Activated T-helper 1 cell treated with Interleukin-2 at 50 U/mL for 16 hours (primary cell): ENCODE data around the gene POLR3C.
"Not testable (repeated sequence)": the region's sequence is repeated elsewhere in the genome, so short reads cannot be mapped to it uniquely, and the experiment has no call there.

Experiments
- DNase-seq: peaks from one replicate; pipeline ENCODE4 v3.0.0-alpha.2; 2020; ENCODE audit warnings: low read depth

The POLR3C gene, protein sequence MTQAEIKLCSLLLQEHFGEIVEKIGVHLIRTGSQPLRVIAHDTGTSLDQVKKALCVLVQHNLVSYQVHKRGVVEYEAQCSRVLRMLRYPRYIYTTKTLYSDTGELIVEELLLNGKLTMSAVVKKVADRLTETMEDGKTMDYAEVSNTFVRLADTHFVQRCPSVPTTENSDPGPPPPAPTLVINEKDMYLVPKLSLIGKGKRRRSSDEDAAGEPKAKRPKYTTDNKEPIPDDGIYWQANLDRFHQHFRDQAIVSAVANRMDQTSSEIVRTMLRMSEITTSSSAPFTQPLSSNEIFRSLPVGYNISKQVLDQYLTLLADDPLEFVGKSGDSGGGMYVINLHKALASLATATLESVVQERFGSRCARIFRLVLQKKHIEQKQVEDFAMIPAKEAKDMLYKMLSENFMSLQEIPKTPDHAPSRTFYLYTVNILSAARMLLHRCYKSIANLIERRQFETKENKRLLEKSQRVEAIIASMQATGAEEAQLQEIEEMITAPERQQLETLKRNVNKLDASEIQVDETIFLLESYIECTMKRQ

DNA sequence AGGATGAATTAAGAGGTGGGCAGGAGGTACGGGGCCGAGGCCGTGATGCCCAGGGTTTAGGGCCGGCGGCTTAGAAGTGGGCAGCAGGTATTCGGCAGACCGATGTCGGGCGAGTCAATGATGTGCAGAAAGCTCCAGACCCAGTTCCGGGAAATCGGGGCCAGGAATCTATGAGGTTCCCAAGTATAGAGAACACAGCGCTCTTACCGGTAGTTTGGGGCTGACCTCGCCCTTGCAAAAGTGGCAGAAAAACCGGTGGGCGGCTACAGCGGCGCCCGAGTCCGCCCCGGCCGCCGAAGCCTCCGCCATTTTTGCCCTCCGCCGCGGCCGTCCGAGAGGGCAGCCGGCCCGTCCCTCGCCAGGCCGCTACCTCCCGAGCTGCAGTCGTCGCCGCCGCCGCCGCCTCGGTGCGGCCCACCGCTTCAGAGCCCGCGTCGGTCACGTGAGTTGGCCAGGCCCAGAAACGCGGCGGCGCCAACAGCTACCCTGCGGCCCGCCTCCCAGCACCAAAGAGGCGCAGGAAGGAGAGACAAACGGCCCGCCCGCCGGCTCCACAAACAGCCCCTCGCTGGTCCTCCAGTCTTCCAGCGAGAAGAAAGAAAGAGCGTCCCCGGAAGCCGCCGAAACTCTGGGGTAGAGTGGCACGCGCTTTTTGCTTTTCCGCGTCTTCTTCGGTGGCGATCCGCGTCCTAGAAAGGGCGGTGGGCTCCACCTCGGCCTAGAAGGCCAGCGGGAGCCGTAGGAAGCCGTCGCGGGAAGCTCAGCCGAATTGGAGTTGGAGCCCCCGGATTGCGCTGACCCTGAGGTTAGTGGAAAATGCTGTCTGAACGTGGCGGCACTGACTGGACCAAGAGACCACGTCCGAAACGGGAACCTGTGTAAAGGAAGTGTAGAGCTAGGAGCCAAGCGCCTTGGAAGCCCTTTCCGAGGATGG is at the start of gene POLR3C, which contains the start of gene RNF115:
TSS of gene POLR3C (plus strand) at position 636 of the 934 bp plus-strand sequence. CDS start 1,577 bp downstream, outside the sequence.
TSS of gene RNF115 (minus strand) at position 531 of the 934 bp plus-strand sequence. CDS start at position 309, 222 bp downstream.
- peak; percentile 83 for DNase-seq

DNA sequence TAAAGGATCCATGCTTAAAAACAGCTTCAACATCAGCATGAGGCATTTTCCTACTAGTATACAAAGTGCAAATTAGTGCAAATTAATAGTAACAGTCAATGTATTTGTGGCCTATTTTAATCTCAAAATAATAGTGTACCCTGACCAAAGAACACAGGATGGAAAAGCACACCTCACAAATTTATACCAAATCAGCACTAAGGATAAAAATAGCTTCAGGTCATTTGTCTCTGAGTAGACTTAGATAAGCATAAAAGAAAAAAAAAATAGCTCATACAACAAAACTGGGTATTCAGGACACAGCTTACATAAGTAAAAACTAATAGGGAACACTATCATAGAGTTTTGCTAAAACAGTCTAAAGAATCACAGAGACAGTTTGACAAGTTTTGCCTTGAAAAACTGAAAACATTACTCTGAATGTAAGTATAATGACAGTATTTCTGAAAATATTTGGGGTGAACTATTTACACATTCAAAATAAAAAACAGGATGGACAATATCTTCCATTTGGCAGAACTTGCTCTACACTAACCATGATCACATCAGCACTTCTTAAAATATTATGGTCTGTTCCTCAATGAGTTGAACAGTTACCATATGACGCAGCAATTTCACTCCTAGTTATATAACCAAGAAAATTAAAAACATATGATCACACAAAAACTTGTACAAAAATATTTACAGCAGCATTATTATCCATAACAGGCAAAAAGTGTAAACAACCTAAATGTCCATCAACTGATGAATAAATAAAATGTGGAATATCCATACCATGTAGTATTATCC is 46.4 kb upstream of the POLR3C start:
- no peak for DNase-seq

DNA sequence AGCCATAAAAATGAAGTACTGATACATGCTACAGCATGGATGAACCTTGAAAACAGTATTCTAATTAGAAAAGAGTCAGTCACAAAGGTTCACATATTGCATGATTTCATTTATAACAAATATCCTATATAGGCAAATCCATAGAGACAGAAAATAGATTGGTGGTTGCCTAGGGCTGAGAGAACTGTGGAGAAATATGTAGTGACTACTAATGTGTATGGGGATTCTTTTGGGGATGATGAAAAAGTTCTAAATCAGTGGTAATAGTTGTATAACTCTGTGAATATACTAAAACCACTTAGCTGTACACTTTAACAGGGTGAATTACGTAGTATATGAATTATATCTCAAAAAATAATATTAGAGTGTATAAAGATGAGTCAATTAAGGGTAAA is 45.9 kb upstream of the POLR3C start:
- no peak for DNase-seq

- DNase-seq = no peak
Observed at GRCh38 chr1:145782272-145783099, 41.5 kb upstream of the POLR3C start.

GRCh38 chr1:145784409-145784808 is 39.6 kb upstream of the POLR3C start:
- no peak for DNase-seq

DNA sequence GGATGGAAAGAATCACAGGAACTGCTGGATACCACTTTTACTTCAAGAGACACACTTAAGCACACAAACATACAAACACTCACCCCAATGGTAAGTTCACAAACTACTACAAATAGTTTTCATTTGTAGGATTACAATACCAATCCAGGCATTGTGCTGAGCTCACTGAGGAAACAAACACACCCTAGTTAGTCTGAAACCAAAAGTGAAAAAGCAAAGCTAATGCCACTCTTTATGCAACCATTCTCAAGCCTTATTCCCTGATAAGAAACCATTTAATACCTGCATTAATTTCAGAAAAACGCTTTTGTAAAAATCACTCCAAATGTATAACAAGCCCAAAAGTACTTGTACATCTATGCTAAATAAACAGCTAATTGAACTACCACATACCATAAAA is 38.5 kb upstream of the POLR3C start:
- no peak for DNase-seq

GRCh38 chr1:145786271-145786670 is 37.7 kb upstream of the POLR3C start:
- no peak for DNase-seq

DNA sequence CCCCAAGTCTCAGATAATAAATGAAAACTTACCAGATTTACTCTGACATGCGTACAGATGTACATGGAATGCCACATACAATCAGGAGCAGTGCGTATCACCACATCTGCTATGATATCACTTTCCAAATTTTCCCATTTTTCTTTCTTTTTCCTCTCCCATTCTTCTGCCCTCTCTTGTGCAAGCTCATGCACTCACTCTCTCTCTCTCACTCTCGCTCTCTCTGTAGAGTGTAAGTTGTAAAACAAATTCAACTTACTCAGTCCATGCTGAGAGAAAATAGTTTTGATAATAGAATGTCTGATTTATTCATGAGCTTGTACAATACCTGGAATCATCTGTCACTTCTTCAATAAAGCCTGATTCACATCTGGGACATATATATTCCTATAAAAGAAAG is 35.4 kb upstream of the POLR3C start:
- DNase-seq = no peak

- not testable (repeated sequence) for DNase-seq
Observed at GRCh38 chr1:145791860-145792259, 32.1 kb upstream of the POLR3C start.

DNA sequence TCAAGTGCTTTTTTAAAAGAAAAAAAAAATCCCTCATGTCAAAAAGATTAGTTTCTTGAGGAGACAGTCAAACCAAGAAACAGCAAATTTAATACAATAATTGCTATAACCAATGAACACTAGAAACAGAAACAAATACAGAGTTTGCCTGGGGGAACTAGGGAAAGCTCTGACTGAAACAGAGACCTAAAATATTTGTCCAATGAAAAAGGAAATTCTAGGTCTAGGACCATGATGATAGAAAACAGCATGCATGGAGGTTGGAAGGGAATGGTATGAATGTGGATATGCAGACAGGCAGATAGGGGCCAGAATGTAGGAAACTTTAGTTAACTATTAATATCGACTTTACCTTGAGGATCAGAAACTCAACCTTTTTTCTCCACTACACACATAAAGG is 31.5 kb upstream of the POLR3C start:
- no peak for DNase-seq

GRCh38 chr1:145795257-145795881 is 28.6 kb upstream of the POLR3C start:
- DNase-seq = no peak

DNA sequence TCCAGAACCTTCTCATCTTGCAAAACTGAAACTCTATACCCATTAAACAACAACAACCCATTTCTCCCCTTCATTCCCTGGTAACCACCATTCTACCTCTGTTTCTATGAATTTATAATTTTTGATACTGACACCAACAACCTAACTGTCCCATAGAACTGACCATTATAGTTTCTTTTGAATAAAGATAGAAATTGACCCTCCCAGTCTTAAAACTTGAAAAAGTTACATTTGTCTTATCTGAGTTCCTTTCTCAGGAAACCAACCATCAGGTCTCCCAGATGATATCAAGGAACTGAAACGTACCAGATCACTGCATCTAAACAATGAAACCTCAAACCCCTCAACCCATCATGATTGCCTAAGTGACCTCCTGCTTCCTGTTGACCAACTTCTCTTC is 27.2 kb upstream of the POLR3C start:
- no peak for DNase-seq

DNA sequence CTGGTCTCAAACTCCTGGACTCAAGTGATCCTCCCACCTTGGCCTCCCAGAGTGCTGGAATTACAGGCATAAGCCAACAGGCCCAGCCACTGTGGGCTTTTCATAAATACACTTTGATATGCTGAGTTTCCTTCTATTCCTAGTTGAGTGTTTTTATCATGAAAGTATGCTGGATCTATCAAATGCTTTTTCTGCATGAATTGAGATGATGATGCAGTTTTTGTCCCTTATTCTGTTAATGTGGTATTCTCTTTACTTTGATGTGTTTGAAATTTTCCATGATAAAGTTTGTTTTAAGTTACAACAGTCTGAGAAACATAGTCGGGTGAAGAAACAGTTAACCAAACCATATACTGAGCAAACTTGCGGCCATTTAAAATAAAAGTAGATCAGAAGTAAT is 24.2 kb upstream of the POLR3C start:
- no peak for DNase-seq

GRCh38 chr1:145804235-145805045 is 19.6 kb upstream of the POLR3C start:
- DNase-seq = no peak

GRCh38 chr1:145805057-145805456 is 18.9 kb upstream of the POLR3C start:
- DNase-seq = no peak

DNA sequence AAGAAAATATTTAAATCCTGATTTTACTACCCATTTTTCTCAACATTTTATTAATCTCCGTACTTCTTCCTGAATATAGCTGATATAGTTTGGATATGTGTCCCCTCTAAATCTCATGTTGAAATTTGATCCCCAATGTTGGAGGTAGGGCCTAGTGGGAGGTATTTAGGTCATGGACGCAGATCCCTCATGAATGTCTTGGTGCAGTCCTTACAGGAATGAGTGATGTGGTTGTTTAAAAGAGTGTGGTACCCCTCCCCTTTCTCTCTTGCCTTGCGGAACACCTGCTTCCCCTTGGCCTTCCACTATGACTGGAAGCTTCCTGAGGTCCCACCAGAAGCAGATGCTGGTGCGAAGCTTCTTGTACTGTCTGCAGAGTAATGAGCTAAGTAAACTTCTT is 17.6 kb upstream of the POLR3C start:
- no peak for DNase-seq

- DNase-seq = no peak
Observed at GRCh38 chr1:145806844-145807243, 17.2 kb upstream of the POLR3C start.

DNA sequence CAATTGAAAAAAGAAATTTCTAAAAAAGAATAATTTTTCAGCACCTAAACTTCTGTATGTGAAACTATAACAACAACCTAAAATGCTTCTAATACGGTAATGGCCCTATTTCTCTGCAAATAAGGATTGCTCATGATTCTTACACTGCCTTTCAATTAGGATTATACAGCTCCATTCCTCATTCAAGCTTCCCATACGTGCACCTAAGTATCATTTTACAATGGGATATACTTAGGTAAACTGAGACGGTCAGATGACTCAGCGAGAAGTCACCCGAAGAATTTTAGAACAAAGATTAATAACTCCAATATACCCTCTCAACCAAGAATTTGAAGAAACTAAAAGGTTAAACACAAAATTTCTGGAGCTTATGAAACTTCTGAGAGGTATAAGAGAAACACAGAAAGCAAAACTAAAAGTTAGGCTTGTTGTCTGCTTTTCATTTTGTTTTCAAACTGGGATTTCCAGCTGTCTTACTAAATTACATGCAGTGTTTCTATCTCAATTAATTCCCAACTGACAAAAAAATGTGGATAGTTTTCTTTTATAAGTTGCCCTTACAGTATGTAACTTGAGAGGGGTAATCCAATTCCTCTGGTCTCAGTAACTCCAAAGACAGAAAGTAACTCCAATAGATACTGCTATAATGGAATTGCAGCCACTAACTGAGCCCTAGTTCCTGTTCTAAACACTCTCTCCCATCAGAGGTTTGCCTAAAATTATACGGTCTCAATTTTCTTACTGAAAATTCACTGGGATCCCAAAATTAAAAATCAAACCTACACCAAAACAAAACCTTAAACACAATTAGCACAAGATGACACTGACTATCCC is 10.8 kb upstream of the POLR3C start:
- not testable (repeated sequence) for DNase-seq

DNA sequence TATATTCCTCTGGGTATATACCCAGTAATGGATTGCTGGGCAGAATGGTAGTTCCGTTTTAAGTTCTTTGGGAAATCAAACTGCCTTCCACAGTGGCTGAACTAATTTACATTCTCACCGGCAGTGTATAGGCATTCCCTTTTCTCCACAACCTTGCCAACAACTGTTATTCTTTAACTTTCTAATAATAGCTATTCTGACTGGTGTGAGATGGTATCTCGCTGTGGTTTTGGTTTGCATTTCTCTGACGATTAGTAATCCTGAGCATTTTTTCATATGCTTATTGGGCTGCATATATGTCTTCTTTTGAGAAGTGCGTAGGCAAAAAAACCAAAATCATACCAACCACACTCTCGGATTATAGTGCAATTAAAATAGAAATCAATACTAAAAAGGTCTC is 5.9 kb upstream of the POLR3C start:
- not testable (repeated sequence) for DNase-seq
